Hematopoietic multipotent progenitor cell treated with erythropoietin and hydrocortisone succinate and interleukin-3 and kit ligand, for 4 days (in vitro differentiated cells): ENCODE data around the gene GTF2I.
"Not testable (repeated sequence)": the region's sequence is repeated elsewhere in the genome, so short reads cannot be mapped to it uniquely, and the experiment has no call there.

Source experiments
- DNase-seq: peaks from one replicate; pipeline ENCODE4 v3.0.0-alpha.2; 2015

The GTF2I gene

DNA sequence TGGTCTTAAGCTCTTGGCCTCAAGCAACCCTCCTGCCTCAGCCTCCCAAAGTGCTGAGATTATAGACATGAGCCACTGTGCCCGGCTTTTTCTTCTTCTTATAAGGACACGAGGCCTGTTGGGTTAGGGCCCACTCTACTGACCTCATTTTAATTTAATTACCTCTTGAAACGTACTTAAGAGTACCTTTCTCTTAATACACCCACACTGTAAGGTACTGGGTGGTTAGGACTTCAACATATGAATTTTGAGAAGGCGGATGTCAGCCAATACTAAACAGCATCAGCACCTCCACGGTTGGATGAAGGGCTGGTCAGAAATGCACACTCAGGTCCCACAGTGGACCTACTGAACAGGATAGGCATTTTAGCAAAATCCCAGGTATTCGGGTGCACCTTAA is 124.2 kb downstream of the GTF2I start:
- not testable (repeated sequence) for DNase-seq

DNA sequence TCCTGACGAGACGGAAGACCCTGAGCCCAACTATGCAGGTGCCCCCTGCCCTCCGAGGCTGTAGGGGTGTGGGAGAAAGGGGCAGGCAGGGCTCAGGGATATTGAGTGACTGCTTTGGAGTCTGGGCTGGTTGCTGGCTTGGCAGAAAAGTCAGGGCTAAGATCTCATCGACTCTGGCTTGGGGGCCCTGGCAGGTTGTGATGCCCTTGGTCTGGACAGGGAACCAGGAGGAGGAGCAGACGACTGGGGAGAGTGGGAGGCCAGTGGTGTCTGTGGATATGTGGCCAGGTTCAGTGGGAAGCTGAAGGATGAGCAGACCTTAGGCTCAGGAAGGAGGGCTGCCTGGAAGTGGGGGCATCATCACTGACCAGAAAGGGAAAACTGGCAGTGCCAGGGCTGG is 126.1 kb downstream of the GTF2I start:
- not testable (repeated sequence) for DNase-seq

DNA sequence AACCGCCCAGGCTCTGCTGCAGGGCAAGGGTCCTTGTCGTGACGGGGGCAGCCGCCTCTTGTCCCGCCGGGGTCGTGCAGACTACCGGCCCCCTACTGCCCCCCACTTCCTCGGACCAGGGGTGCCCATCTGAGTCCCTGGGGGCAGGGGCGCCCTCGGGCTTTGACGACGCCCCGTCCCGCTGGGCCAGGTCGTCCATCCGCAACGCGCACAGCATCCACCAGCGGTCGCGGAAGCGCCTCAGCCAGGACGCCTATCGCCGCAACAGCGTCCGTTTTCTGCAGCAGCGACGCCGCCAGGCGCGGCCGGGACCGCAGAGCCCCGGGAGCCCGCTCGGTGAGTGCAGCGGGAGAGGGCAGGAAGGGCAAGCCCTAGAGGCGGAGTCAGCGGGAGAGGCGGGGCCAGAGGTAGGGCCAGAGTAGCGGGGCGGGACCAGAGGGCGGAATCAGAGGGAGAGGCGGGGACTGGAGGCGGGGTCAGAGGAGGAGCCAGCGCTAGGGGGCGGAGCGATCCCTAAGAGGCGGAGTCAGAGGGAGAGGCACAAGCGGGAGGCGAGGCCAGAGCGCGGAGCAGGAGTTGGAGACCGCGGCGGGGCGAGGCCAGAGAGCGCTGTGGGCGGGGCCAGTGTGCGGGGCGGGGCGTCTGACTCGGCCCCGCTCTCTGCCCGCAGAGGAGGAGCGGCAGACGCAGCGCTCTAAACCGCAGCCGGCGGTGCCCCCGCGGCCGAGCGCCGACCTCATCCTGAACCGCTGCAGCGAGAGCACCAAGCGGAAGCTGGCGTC is 131.0 kb downstream of the GTF2I start:
- DNase-seq: peak; percentile 90

DNA sequence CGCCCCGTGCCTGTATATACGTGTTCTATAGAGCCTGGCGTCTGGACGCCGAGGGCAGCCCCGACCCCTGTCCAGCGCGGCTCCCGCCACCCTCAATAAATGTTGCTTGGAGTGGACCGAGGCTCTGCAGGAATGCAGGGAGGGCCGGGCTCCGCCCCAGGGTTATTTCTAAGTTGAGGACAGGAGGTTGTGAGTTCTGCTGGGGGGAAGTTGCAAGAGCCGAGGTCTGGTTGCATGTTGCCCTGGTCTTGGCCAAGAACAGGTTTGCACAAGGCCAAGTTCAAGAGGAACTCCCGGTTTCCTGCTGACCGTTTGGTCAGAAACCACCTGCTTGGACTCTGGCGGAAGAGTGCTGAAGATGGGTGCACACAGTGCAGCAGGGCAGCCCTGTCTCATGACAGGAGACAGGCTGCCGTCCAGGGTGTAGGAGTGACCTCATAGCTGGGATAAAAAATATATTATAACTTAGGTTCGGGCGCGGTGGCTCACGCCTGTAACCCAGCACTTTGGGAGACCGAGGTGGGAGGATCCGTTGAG is 131.8 kb downstream of the GTF2I start:
- DNase-seq: not testable (repeated sequence)

DNA sequence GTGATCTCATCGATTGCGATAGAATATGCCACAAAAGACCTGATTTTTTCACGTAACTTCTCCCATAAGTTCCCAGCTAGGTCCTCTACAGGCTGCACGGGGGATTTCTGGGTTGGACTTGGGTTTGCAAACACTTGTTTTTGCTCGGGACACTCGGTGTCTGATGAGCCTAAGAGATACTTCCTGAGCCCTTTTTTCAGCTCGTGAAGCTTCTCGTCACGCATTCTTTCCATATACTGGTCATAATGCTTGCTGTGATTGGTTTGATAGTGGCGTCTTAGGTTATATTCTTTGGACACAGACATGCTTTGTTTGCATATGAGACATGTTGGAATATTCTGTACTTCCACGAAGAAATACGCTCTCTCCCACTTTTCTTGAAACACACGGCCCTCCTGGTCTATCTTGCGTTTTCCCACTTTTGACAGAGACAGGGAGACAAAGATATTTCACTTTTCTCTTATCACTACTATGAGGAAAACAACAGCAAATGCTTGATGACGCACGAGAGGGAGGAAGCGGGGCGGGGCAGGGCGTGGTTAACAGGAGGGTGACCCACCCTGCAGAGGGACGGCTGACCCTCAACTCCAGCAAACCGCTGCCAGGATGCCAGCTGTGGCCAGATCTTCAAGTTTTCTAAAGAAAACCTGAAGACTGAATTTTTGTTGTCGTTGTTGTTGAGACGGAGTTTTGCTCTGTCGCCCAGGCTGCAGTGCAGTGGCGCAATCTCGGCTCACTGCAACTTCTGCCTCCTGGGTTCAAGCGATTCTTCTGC is 140.5 kb downstream of the GTF2I start:
- DNase-seq: not testable (repeated sequence)

DNA sequence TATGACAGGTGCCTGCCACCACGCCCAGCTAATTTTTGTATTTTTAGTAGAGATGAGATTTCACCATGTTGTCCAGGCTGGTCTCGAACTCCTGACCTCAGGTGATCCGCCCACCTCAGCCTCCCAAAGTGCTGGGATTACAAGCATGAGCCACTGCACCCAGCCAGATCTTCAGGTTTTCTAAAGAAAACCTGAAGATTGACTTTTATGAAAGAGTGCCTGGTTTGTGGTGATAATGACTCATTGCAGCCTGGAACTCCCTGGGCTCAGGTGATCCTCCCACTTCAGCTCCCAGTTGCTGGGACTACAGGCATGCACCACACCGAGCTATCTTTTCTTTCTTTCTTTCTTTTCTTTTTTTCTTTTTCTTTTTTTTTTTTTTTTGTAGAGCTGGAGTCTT is 141.1 kb downstream of the GTF2I start:
- not testable (repeated sequence) for DNase-seq
